Umbilical cord (tissue), 2 donors: ENCODE measurements around the gene ABLIM1. TPM values are rescaled to one million over a fixed set of nuclear protein-coding genes. Genes with fewer than 3 reads are reported as not detected.

Experiments used
- DNase-seq: peaks from one replicate; pipeline ENCODE4 v3.0.0-alpha.2; 2015; ENCODE audit warnings: low spot score
- total RNA-seq: library from RNA; depleted of rRNA; stranded (reverse); fragments of >200 nt; gene quantifications from one replicate; pipeline ENCODE4 v1.2.3, GENCODE V29; 2014; ENCODE audit warnings: low replicate concordance; ENCODE audit not compliant: insufficient read depth

ABLIM1 gene
- total RNA-seq, 1 donor from 2014 or later: 70.5 TPM

- DNase-seq: no peak
These were observed 199.1 kb downstream of the ABLIM1 start for GRCh38 chr10:114458955-114459354.

GRCh38 chr10:114458216-114458920, 199.7 kb downstream of the ABLIM1 start:
- no peak for DNase-seq

- DNase-seq: no peak
These were observed 204.5 kb downstream of the ABLIM1 start for GRCh38 chr10:114453576-114453975.

- no peak for DNase-seq
These were observed 209.2 kb downstream of the ABLIM1 start for GRCh38 chr10:114448897-114449296.

GRCh38 chr10:114445332-114445731, 212.7 kb downstream of the ABLIM1 start:
- no peak for DNase-seq

- DNase-seq: no peak
These were observed 213.3 kb downstream of the ABLIM1 start for GRCh38 chr10:114444819-114445218.

GRCh38 chr10:114442091-114442630, 215.9 kb downstream of the ABLIM1 start:
- DNase-seq: no peak

GRCh38 chr10:114441107-114441506, 217.0 kb downstream of the ABLIM1 start:
- DNase-seq: no peak

GRCh38 chr10:114437473-114438292, 220.4 kb downstream of the ABLIM1 start:
- no peak for DNase-seq

- no peak for DNase-seq
These were observed 221.1 kb downstream of the ABLIM1 start for GRCh38 chr10:114436941-114437340.

GRCh38 chr10:114432566-114433093, 225.4 kb downstream of the ABLIM1 start:
- no peak for DNase-seq

GRCh38 chr10:114431414-114432135, 226.5 kb downstream of the ABLIM1 start:
- DNase-seq: no peak

GRCh38 chr10:114430688-114431413, 227.2 kb downstream of the ABLIM1 start:
- DNase-seq: no peak

- no peak for DNase-seq
These were observed 228.3 kb downstream of the ABLIM1 start for GRCh38 chr10:114429581-114430335.

- DNase-seq: no peak
These were observed 230.8 kb downstream of the ABLIM1 start for GRCh38 chr10:114427124-114427852.

GRCh38 chr10:114426476-114426875, 231.6 kb downstream of the ABLIM1 start:
- DNase-seq: no peak

- DNase-seq: no peak
These were observed 237.1 kb downstream of the ABLIM1 start for GRCh38 chr10:114420811-114421485.

GRCh38 chr10:114418109-114418508, 240.0 kb downstream of the ABLIM1 start:
- DNase-seq: no peak
